ENCODE measurements around the gene ETS1.

DNA sequence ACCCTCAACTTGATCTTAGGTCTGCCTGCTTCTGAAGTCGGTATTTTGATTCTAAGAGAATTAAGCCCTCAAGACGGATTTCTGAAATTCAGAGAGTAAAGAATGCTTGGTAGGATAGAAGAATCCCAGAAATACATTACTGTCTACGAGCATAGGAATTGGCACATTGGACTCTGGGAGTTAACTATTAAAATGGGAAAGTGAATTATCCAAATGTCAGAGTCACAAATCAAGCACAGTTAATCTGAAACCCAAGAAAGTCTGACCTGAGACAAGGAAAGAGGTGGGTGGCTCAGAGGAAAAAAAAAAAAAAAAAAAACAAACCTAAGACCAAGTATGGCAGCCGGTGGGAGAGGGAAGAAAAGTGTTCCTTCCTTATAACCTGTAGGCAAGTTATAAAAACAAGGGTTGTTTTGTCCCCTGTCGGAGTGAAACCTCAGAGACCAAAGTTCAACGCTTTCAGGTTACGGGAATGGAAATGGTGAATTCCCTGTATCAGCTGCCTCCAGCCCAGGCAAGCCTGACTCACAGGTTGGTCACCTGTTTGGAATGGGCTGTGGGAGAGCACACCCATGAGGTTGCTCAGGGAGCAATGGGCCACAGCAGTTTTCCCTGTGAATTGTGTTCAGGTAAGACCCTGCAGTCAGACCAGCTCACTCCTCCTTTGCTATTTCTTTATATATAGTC is 139.0 kb downstream of the ETS1 start:
- peak; percentile 18 to 71 (median 37) for TF ChIP-seq CTCF (optimal IDR thresholded peaks at IDR 0.05 in 1 of 3, IDR thresholded peaks at IDR 0.05 in 1 of 3, conservative IDR thresholded peaks at IDR 0.05 in 1 of 3; ENCODE audit: extremely low read depth in 1 of 3, insufficient read depth in 2 of 3, low read length in 3 of 3)
- TF ChIP-seq EZH2 (IDR thresholded peaks at IDR 0.05; ENCODE audit: low read length), result no peak

Measured in keratinocyte (primary cell).